HG03064 (cell line): Measurements from ENCODE around the gene METTL25B.
"Not testable (repeated sequence)": the region's sequence is repeated elsewhere in the genome, so short reads cannot be mapped to it uniquely, and the experiment has no call there.

Experiments used
- ATAC-seq: cut with Tn5 transposase; IDR thresholded peaks from one replicate; pipeline ENCODE4 v1.9.1; 2021; ENCODE audit warnings: low read depth; ENCODE audit not compliant: unreplicated experiment

The METTL25B gene

GRCh38 chr1:156746728-156747631, 18.7 kb downstream of the METTL25B start:
- no peak for ATAC-seq

- no peak for ATAC-seq
Measured at GRCh38 chr1:156747742-156748669, 19.7 kb downstream of the METTL25B start.

- ATAC-seq, result no peak
Measured at GRCh38 chr1:156748670-156749418, 20.6 kb downstream of the METTL25B start.

- ATAC-seq, result no peak
Measured at GRCh38 chr1:156749419-156750118, 21.3 kb downstream of the METTL25B start.

GRCh38 chr1:156750191-156750672, 22.0 kb downstream of the METTL25B start:
- no peak for ATAC-seq

- peak; percentile 11 for ATAC-seq
Measured at GRCh38 chr1:156750711-156751450, 22.6 kb downstream of the METTL25B start.

GRCh38 chr1:156751451-156751756, 23.1 kb downstream of the METTL25B start, which contains the start of gene HDGF:
HDGF (minus strand) TSS chr1:156751675; CDS start chr1:156751429, 246 bp downstream.
- ATAC-seq, result peak; percentile 1

GRCh38 chr1:156751757-156752481, 23.6 kb downstream of the METTL25B start:
- peak; percentile 51 for ATAC-seq

- ATAC-seq, result no peak
Measured at GRCh38 chr1:156752843-156753482, 24.7 kb downstream of the METTL25B start.

- no peak for ATAC-seq
Measured at GRCh38 chr1:156754219-156754618, 25.9 kb downstream of the METTL25B start.

GRCh38 chr1:156755527-156755950, 27.3 kb downstream of the METTL25B start:
- no peak for ATAC-seq

GRCh38 chr1:156756355-156756754, 28.1 kb downstream of the METTL25B start:
- no peak for ATAC-seq

GRCh38 chr1:156757572-156758253, 29.4 kb downstream of the METTL25B start:
- ATAC-seq, result not testable (repeated sequence)

- no peak for ATAC-seq
Measured at GRCh38 chr1:156760092-156760795, 32.0 kb downstream of the METTL25B start.

GRCh38 chr1:156760796-156761104, 32.5 kb downstream of the METTL25B start:
- no peak for ATAC-seq

- not testable (repeated sequence) for ATAC-seq
Measured at GRCh38 chr1:156765136-156765535, 36.9 kb downstream of the METTL25B start.

- ATAC-seq, result no peak
Measured at GRCh38 chr1:156765666-156766065, 37.4 kb downstream of the METTL25B start.
